GM12878 (cell line): ENCODE data around the gene ADCK1.

ENCODE experiments used
- CREB1 ChIP-seq: IDR thresholded peaks from 2 replicates; pipeline ENCODE4 v1.6.1; 2012; ENCODE audit warnings: low read depth, mild to moderate bottlenecking, inconsistent platforms
- PBX3 ChIP-seq: IDR thresholded peaks from 2 replicates; pipeline ENCODE4 v1.6.1; 2011; ENCODE audit warnings: mild to moderate bottlenecking, low read depth, low read length, moderate library complexity; ENCODE audit not compliant: insufficient replicate concordance
- SIN3A ChIP-seq: IDR thresholded peaks from 2 replicates; pipeline ENCODE4 v1.6.1; 2012; ENCODE audit warnings: low read depth, low read length, improper control_type of control experiment
- TF ChIP-seq, protein P1 (sequence below), 3 experiments: IDR thresholded peaks in 2 of 3; conservative IDR thresholded peaks in 1 of 3; 2 replicates each; pipeline ENCODE4 v1.5.1; 2011; ENCODE audit warnings: low read depth in 3 of 3, low read length in 3 of 3, mild to moderate bottlenecking in 3 of 3, control low read depth in 2 of 3, moderate library complexity in 2 of 3, inconsistent platforms in 1 of 3, mixed read lengths in 1 of 3; ENCODE audit not compliant: control insufficient read depth in 2 of 3, insufficient read depth in 1 of 3; ENCODE audit errors: extremely low read depth in 1 of 3

DNA sequence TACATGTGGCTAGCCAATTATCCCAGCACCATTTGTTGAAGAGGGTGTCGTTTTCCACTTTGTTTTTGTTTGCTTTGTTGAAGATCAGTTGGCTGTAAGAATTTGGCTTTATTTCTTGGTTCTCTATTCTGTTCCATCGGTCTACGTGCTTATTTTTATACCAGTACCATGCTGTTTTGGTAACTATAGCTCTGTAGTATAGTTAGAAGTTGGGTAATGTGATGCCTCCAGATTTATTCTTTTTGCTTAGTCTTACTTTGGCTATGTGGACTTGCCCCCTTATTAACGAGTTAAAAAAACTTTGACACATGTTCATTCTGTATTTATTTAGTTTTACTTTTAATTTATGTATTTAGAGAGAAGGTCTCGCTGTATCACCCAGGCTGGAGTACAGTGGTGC, 120.4 kb downstream of the ADCK1 start:
- TF ChIP-seq PBX3: no peak
- TF ChIP-seq SIN3A: no peak
- TF ChIP-seq, protein P1, sequence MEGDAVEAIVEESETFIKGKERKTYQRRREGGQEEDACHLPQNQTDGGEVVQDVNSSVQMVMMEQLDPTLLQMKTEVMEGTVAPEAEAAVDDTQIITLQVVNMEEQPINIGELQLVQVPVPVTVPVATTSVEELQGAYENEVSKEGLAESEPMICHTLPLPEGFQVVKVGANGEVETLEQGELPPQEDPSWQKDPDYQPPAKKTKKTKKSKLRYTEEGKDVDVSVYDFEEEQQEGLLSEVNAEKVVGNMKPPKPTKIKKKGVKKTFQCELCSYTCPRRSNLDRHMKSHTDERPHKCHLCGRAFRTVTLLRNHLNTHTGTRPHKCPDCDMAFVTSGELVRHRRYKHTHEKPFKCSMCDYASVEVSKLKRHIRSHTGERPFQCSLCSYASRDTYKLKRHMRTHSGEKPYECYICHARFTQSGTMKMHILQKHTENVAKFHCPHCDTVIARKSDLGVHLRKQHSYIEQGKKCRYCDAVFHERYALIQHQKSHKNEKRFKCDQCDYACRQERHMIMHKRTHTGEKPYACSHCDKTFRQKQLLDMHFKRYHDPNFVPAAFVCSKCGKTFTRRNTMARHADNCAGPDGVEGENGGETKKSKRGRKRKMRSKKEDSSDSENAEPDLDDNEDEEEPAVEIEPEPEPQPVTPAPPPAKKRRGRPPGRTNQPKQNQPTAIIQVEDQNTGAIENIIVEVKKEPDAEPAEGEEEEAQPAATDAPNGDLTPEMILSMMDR (IDR thresholded peaks at IDR 0.05 in 2 of 3, conservative IDR thresholded peaks at IDR 0.05 in 1 of 3; ENCODE audit: control insufficient read depth in 2 of 3, extremely low read depth in 1 of 3, insufficient read depth in 1 of 3, low read depth in 3 of 3, low read length in 3 of 3): no peak
- no peak for TF ChIP-seq CREB1
